Ramos (cell line): ENCODE results near the gene BPHL.
"Not testable (repeated sequence)": the region's sequence is repeated elsewhere in the genome, so short reads cannot be mapped to it uniquely, and the experiment has no call there.

ENCODE experiments used
- in situ Hi-C: fragments of 300-500 bp; cut with MboI; formaldehyde crosslinking; loops from one replicate; pipeline ENCODE4 v1.14.3; 2022; ENCODE audit warnings: low sequenced_read_pairs; ENCODE audit not compliant: unreplicated experiment

The BPHL gene

GRCh38 chr6:3151691-3152090, 33.2 kb downstream of the BPHL start:
- in situ Hi-C loops = no loop called here

GRCh38 chr6:3152689-3153088, 34.2 kb downstream of the BPHL start:
- in situ Hi-C loops = no loop called here

GRCh38 chr6:3155416-3155815, 36.9 kb downstream of the BPHL start:
- in situ Hi-C loops = not testable (repeated sequence)

- in situ Hi-C loops = not testable (repeated sequence)
These were observed 37.9 kb downstream of the BPHL start for GRCh38 chr6:3156184-3157130.

- in situ Hi-C loops = no loop called here
These were observed 38.8 kb downstream of the BPHL start, which contains the start of gene TUBB2A for GRCh38 chr6:3157131-3157933. TUBB2A (minus strand) TSS chr6:3157544; CDS start chr6:3157463, 81 bp downstream.

GRCh38 chr6:3159805-3160781, 41.6 kb downstream of the BPHL start:
- in situ Hi-C loops = no loop called here

GRCh38 chr6:3162067-3162497, 43.6 kb downstream of the BPHL start:
- in situ Hi-C loops = no loop called here

GRCh38 chr6:3162565-3163247, 44.2 kb downstream of the BPHL start:
- in situ Hi-C loops = no loop called here

- in situ Hi-C loops = no loop called here
These were observed 44.7 kb downstream of the BPHL start for GRCh38 chr6:3163248-3163594.

GRCh38 chr6:3164388-3164787, 45.9 kb downstream of the BPHL start:
- in situ Hi-C loops = no loop called here

- in situ Hi-C loops = no loop called here
These were observed 47.4 kb downstream of the BPHL start for GRCh38 chr6:3165631-3166534.

GRCh38 chr6:3166535-3167225, 48.2 kb downstream of the BPHL start:
- in situ Hi-C loops = not testable (repeated sequence)

- in situ Hi-C loops = not testable (repeated sequence)
These were observed 49.5 kb downstream of the BPHL start for GRCh38 chr6:3168046-3168445.

GRCh38 chr6:3170676-3171075, 52.2 kb downstream of the BPHL start:
- in situ Hi-C loops = not testable (repeated sequence)

GRCh38 chr6:3171313-3172175, 53.0 kb downstream of the BPHL start:
- in situ Hi-C loops = not testable (repeated sequence)

- in situ Hi-C loops = not testable (repeated sequence)
These were observed 54.3 kb downstream of the BPHL start for GRCh38 chr6:3172789-3173188.

GRCh38 chr6:3173636-3174089, 55.2 kb downstream of the BPHL start:
- in situ Hi-C loops = not testable (repeated sequence)
